ENCODE results near the gene PTPN18. TPM values are rescaled to one million over a fixed set of nuclear protein-coding genes. Genes with fewer than 3 reads are reported as not detected.

PTPN18 gene
- total and polyA plus RNA-seq, 7 donors, result 30.0 to 113 (median 39.2) TPM

GRCh38 chr2:130352237-130352636 is 3.6 kb upstream of the PTPN18 start:
- 65 to 89% methylated on average over 7 of the region's 7 CpGs for WGBS, 2 donors

GRCh38 chr2:130353291-130354138 is 2.3 kb upstream of the PTPN18 start:
- no peak for TF ChIP-seq POLR2A (IDR thresholded peaks at IDR 0.05)
- no peak for TF ChIP-seq POLR2AphosphoS5 (IDR thresholded peaks at IDR 0.05)
- no peak for TF ChIP-seq CTCF (IDR thresholded peaks at IDR 0.05)
- TF ChIP-seq EP300 (IDR thresholded peaks at IDR 0.05), result no peak
- Histone ChIP-seq H3K27me3 (no peaks in the 10 kb centered on the region), H3K4me1 (peaks cover 0 to 25% (median 19%) of the 10 kb centered on the region in 4 donors), H3K27ac (no peak overlapping the region), H3K36me3 (peaks cover 0 to 7% (median 0%) of the 10 kb centered on the region in 4 donors), H3K9me3 (no peaks in the 10 kb centered on the region), H3K4me3 (no peak overlapping the region)
- intact Hi-C loops (cut with DNase I), result loop anchor here (10.0 kb wide), 1 partner anchor 751 kb away; the partner anchor contains the start of gene PLEKHB2
- WGBS, 2 donors, result 86 to 87% methylated on average over 7 of the region's 7 CpGs
- DNase-seq, result peak; percentile 54

More at GRCh38 chr2:130352237-130352636, 3.6 kb upstream of the PTPN18 start:
- intact Hi-C loops (cut with DNase I), result loop anchor here (10.0 kb wide), 1 partner anchor 753 kb away; the partner anchor contains the start of gene PLEKHB2
- no peak for TF ChIP-seq EP300 (IDR thresholded peaks at IDR 0.05)
- TF ChIP-seq CTCF (IDR thresholded peaks at IDR 0.05), result no peak
- TF ChIP-seq POLR2A (IDR thresholded peaks at IDR 0.05), result no peak
- no peak for TF ChIP-seq POLR2AphosphoS5 (IDR thresholded peaks at IDR 0.05)
- no peak for DNase-seq
- no peaks in the 10 kb centered on the region for H3K27me3 ChIP-seq
- no peak overlapping the region for H3K4me3 ChIP-seq
- peaks cover 0 to 20% (median 5%) of the 10 kb centered on the region in 4 donors for H3K36me3 ChIP-seq
- peaks cover 0 to 25% (median 19%) of the 10 kb centered on the region in 4 donors for H3K4me1 ChIP-seq
- no peak overlapping the region for H3K27ac ChIP-seq
- no peaks in the 10 kb centered on the region for H3K9me3 ChIP-seq

GRCh38 chr2:130354139-130354428 is 1.8 kb upstream of the PTPN18 start:
- H3K27ac ChIP-seq, result no peak overlapping the region
- peaks cover 0 to 1% (median 0%) of the 10 kb centered on the region in 4 donors for H3K36me3 ChIP-seq
- no peak for TF ChIP-seq CTCF (IDR thresholded peaks at IDR 0.05)
- TF ChIP-seq POLR2AphosphoS5 (IDR thresholded peaks at IDR 0.05), result no peak
- TF ChIP-seq POLR2A (IDR thresholded peaks at IDR 0.05), result no peak
- no peak for TF ChIP-seq EP300 (IDR thresholded peaks at IDR 0.05)
- H3K27me3 ChIP-seq, result no peaks in the 10 kb centered on the region
- intact Hi-C loops (cut with DNase I), result loop anchor here (10.0 kb wide), 1 partner anchor 751 kb away; the partner anchor contains the start of gene PLEKHB2
- peaks cover 0 to 25% (median 19%) of the 10 kb centered on the region in 4 donors for H3K4me1 ChIP-seq
- DNase-seq, result no peak
- no peak overlapping the region for H3K4me3 ChIP-seq
- 65 to 73% methylated on average over 1 of the region's 1 CpG for WGBS, 2 donors
- no peaks in the 10 kb centered on the region for H3K9me3 ChIP-seq

- Histone ChIP-seq H3K4me3 (peak overlapping the region; percentile 64 to 86 (median 78)), H3K36me3 (no peaks in the 10 kb centered on the region), H3K27me3 (no peaks in the 10 kb centered on the region), H3K4me1 (peaks cover 0 to 25% (median 19%) of the 10 kb centered on the region in 4 donors), H3K9me3 (no peaks in the 10 kb centered on the region), H3K27ac (peak overlapping the region; percentile 79 to 85 (median 83))
- 10 to 18% methylated on average over 21 of the region's 21 CpGs for WGBS, 2 donors
- peak; percentile 70 for DNase-seq
- no peak for TF ChIP-seq POLR2AphosphoS5 (IDR thresholded peaks at IDR 0.05)
- no peak for TF ChIP-seq EP300 (IDR thresholded peaks at IDR 0.05)
- TF ChIP-seq CTCF (IDR thresholded peaks at IDR 0.05), result no peak
- TF ChIP-seq POLR2A (IDR thresholded peaks at IDR 0.05), result no peak
- intact Hi-C loops (cut with DNase I), result loop anchor here (5.0 to 10.0 kb wide), 2 partner anchors 37 to 750 kb away; partner anchors contain the start of gene PLEKHB2
These were observed 681 bp upstream of the PTPN18 start for GRCh38 chr2:130355172-130355577.

All from sigmoid colon (tissue), 7 donors.